GM21360 (cell line): ENCODE results near the gene ANKRD22.
"Not testable (repeated sequence)": the region's sequence is repeated elsewhere in the genome, so short reads cannot be mapped to it uniquely, and the experiment has no call there.

Source experiments
- ATAC-seq: cut with Tn5 transposase; IDR thresholded peaks from one replicate; pipeline ENCODE4 v1.9.1; 2021; ENCODE audit warnings: mild to moderate bottlenecking, moderate library complexity; ENCODE audit not compliant: unreplicated experiment

ANKRD22 gene

GRCh38 chr10:88851706-88852105, at the start of gene ANKRD22:
TSS of gene ANKRD22 (minus strand) at chr10:88851844. CDS start at chr10:88851607, 237 bp downstream.
- ATAC-seq: no peak

GRCh38 chr10:88899886-88900285, 48.2 kb upstream of the ANKRD22 start:
- no peak for ATAC-seq

GRCh38 chr10:88898727-88899126, 47.1 kb upstream of the ANKRD22 start:
- ATAC-seq: no peak

- ATAC-seq: no peak
Observed at GRCh38 chr10:88896994-88897853, 45.6 kb upstream of the ANKRD22 start.

GRCh38 chr10:88896372-88896993, 44.8 kb upstream of the ANKRD22 start:
- no peak for ATAC-seq

GRCh38 chr10:88895250-88895649, 43.6 kb upstream of the ANKRD22 start:
- ATAC-seq: no peak

GRCh38 chr10:88893611-88894010, 42.0 kb upstream of the ANKRD22 start:
- no peak for ATAC-seq

GRCh38 chr10:88892222-88892967, 40.8 kb upstream of the ANKRD22 start:
- ATAC-seq: no peak

- ATAC-seq: no peak
Observed at GRCh38 chr10:88890681-88891381, 39.2 kb upstream of the ANKRD22 start.

GRCh38 chr10:88889559-88890337, 38.1 kb upstream of the ANKRD22 start:
- peak; percentile 37 for ATAC-seq

GRCh38 chr10:88888810-88889445, 37.3 kb upstream of the ANKRD22 start:
- ATAC-seq: no peak

- ATAC-seq: no peak
Observed at GRCh38 chr10:88886557-88886956, 34.9 kb upstream of the ANKRD22 start.

GRCh38 chr10:88883448-88883809, 31.8 kb upstream of the ANKRD22 start:
- ATAC-seq: no peak

GRCh38 chr10:88882646-88883447, 31.2 kb upstream of the ANKRD22 start:
- not testable (repeated sequence) for ATAC-seq

GRCh38 chr10:88881922-88882645, 30.4 kb upstream of the ANKRD22 start:
- ATAC-seq: no peak

- ATAC-seq: no peak
Observed at GRCh38 chr10:88881320-88881719, 29.7 kb upstream of the ANKRD22 start.

- ATAC-seq: peak; percentile 58
Observed at GRCh38 chr10:88880282-88881076, 28.8 kb upstream of the ANKRD22 start.
